Gastrocnemius medialis (tissue), 4 donors: ENCODE results near the gene MFAP4. TPM values are rescaled to one million over a fixed set of nuclear protein-coding genes. Genes with fewer than 3 reads are reported as not detected.

Source experiments
- ATAC-seq, 2 donors: fragments of 150-250 bp; one replicate each; pipeline ENCODE4 v1.9.1; 2016
- DNase-seq, 2 donors: peaks; one replicate each; pipeline ENCODE4 v3.0.0-alpha.2; 2019
- H3K27ac ChIP-seq, 4 donors: fragments of 200-600 bp; sonication (generic); 1 replicate in 1 of 4; 2 replicates in 3 of 4; pipeline ENCODE4 v1.5.1; 2016 to 2018; ENCODE audit warnings: mild to moderate bottlenecking in 2 of 4, moderate library complexity in 1 of 4
- H3K27me3 ChIP-seq, 3 donors: fragments of 200-600 bp; sonication (generic) in 2 of 3; 1 replicate in 1 of 3; 2 replicates in 2 of 3; pipeline versions ENCODE4 v1.5.1 to v1.6.0; 2016 to 2019; ENCODE audit warnings: mild to moderate bottlenecking in 1 of 3, moderate library complexity in 1 of 3
- H3K36me3 ChIP-seq, 2 donors: fragments of 200-600 bp; sonication (generic) in 1 of 2; one replicate each; pipeline ENCODE4 v1.5.1; 2017 to 2018
- H3K4me1 ChIP-seq, 2 donors: fragments of 200-600 bp; sonication (generic) in 1 of 2; one replicate each; pipeline ENCODE4 v1.5.1; 2016 to 2017; ENCODE audit warnings: mild to moderate bottlenecking in 2 of 2
- H3K4me3 ChIP-seq, 4 donors: fragments of 200-600 bp; sonication (generic) in 3 of 4; 1 replicate in 1 of 4; 2 replicates in 3 of 4; pipeline ENCODE4 v1.5.1; 2016 to 2019; ENCODE audit warnings: mild to moderate bottlenecking in 2 of 4
- H3K9me3 ChIP-seq, 3 donors: fragments of 200-600 bp; sonication (generic) in 2 of 3; 1 replicate in 1 of 3; 2 replicates in 2 of 3; pipeline ENCODE4 v1.5.1; 2016 to 2019
- POLR2A ChIP-seq, 2 donors: fragments of 450-650 bp; IDR thresholded peaks; one replicate each; pipeline ENCODE4 v1.6.1; 2017; ENCODE audit warnings: antibody characterized with exemption in 2 of 2, mild to moderate bottlenecking in 2 of 2, moderate library complexity in 2 of 2
- in situ Hi-C, 4 donors: fragments of 200-750 bp; cut with MboI; loops; one replicate each; pipeline versions ENCODE4 v1.15.0 to v1.8.0; 2017; ENCODE audit warnings: low sequenced_read_pairs in 4 of 4
- intact Hi-C: fragments of 100-400 bp; cut with DNase I; formaldehyde crosslinking; loops from one replicate; pipeline ENCODE4 v1.15.1; 2023; ENCODE audit warnings: low total_unique reads
- total RNA-seq, 4 donors: library from RNA; depleted of rRNA; stranded (reverse); fragments of >200 nt; gene quantifications; one replicate each; pipeline versions ENCODE4 v1.1.0 to v1.2.3, GENCODE V29; 2016
- TF ChIP-seq, protein P1 (sequence below), 5 experiments: fragments of 450-650 bp in 3 of 5; fragments of 200-600 bp in 2 of 5; sonication (generic) in 2 of 5; IDR thresholded peaks in 4 of 5; conservative IDR thresholded peaks in 1 of 5; 1 replicate in 4 of 5; 2 replicates in 1 of 5; pipeline ENCODE4 v1.5.1; 2016 to 2019; ENCODE audit warnings: antibody characterized with exemption in 5 of 5, mild to moderate bottlenecking in 3 of 5, moderate library complexity in 3 of 5

MFAP4 gene
- total RNA-seq, 4 donors from 2014 or later: 11.0 to 22.7 (median 14.8) TPM

DNA sequence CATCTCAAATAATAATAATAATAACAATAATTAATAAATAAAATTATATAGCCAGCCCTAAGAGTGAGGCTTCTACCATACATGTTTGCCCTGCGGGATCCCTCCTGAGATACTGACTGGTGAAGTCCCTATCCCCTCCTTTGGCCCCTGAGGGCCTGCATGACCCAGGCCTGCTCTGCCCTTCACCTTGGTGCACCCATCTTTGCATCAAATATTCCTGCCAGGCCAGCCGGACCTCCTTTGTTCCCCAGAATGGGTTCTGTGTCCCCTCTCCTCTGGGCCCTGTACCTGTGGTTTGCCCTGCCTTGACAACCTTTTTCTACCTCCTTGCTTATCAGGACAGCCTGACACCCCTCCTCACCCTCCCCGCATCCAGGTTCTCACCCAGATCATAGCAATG lies 22.1 kb upstream of the MFAP4 start:
- Histone ChIP-seq H3K9me3 (no peaks in the 10 kb centered on the region), H3K27me3 (no peaks in the 10 kb centered on the region), H3K27ac (no peak overlapping the region), H3K4me3 (no peak overlapping the region), H3K4me1 (no peaks in the 10 kb centered on the region), H3K36me3 (no peaks in the 10 kb centered on the region)
- intact Hi-C loops: no loop called here
- ATAC-seq (no peak), DNase-seq (no peak)
- in situ Hi-C loops: no loop called here
- no peak for TF ChIP-seq POLR2A (IDR thresholded peaks at IDR 0.05)
- TF ChIP-seq, protein P1, sequence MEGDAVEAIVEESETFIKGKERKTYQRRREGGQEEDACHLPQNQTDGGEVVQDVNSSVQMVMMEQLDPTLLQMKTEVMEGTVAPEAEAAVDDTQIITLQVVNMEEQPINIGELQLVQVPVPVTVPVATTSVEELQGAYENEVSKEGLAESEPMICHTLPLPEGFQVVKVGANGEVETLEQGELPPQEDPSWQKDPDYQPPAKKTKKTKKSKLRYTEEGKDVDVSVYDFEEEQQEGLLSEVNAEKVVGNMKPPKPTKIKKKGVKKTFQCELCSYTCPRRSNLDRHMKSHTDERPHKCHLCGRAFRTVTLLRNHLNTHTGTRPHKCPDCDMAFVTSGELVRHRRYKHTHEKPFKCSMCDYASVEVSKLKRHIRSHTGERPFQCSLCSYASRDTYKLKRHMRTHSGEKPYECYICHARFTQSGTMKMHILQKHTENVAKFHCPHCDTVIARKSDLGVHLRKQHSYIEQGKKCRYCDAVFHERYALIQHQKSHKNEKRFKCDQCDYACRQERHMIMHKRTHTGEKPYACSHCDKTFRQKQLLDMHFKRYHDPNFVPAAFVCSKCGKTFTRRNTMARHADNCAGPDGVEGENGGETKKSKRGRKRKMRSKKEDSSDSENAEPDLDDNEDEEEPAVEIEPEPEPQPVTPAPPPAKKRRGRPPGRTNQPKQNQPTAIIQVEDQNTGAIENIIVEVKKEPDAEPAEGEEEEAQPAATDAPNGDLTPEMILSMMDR (IDR thresholded peaks at IDR 0.05 in 4 of 5, conservative IDR thresholded peaks at IDR 0.05 in 1 of 5): no peak

DNA sequence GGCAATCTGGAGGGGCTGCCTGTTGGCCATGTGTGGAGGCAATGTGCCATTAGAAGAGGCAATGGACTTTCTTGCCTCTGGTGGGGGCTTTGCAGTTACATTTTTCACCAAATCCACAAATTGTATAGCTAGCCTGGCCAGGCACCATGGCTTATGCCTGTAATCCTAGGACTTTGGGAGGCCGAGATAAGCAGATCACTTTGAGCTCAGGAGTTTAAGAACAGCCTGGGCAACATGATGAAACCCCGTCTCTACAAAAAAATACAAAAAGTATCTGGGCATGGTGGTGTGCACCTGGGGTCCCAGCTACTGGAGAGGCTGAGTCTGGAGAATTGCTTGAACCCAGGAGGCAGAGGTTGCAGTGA lies 21.3 kb upstream of the MFAP4 start:
- Histone ChIP-seq H3K27me3 (no peaks in the 10 kb centered on the region), H3K4me3 (no peak overlapping the region), H3K4me1 (no peaks in the 10 kb centered on the region), H3K27ac (no peak overlapping the region), H3K36me3 (no peaks in the 10 kb centered on the region), H3K9me3 (no peaks in the 10 kb centered on the region)
- DNase-seq: no peak
- in situ Hi-C loops: no loop called here
- no peak for ATAC-seq
- intact Hi-C loops: no loop called here
- TF ChIP-seq, protein P1 (IDR thresholded peaks at IDR 0.05 in 4 of 5, conservative IDR thresholded peaks at IDR 0.05 in 1 of 5): no peak
- TF ChIP-seq POLR2A (IDR thresholded peaks at IDR 0.05): no peak

DNA sequence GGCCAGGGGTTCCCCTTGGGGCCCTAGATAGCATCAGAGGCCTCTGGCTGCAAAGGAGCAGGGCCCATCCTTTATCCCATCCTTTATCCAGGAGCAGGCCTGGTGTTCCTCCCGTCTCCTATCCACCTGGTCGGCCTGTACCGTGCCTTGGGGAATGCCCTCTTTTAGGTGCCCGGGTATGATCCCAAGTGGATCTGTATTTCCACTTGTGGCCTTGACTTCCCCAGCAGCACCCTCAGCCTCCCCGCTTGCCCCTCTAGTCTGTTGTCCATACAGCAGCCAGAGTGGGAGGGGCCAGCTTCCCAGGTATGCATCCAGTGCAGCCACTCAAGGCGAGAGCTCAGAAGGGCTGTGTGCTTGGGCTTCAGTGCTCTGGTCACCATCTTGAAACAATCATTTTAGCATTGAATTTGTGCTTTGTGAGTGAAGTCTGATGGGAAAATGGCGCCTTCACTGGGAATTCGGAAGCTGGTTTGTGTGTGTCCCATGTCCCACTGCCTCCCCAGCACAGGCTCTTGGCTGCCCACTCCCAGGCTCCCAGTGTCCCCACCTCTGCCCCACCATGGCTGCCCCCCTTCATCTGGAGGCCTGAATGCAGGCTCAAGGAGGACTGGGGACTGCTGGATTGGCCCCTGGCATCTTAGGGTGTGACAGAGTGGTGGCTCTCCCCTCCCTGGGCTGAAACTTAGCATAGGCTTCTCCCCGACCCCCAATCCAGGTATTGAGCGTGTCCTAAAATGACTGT lies 20.8 kb upstream of the MFAP4 start:
- intact Hi-C loops: no loop called here
- Histone ChIP-seq H3K4me1 (no peaks in the 10 kb centered on the region), H3K9me3 (no peaks in the 10 kb centered on the region), H3K4me3 (no peak overlapping the region), H3K36me3 (no peaks in the 10 kb centered on the region), H3K27me3 (no peaks in the 10 kb centered on the region), H3K27ac (no peak overlapping the region)
- TF ChIP-seq POLR2A (IDR thresholded peaks at IDR 0.05): no peak
- TF ChIP-seq, protein P1 (IDR thresholded peaks at IDR 0.05 in 4 of 5, conservative IDR thresholded peaks at IDR 0.05 in 1 of 5): no peak
- DNase-seq: no peak
- ATAC-seq: no peak
- in situ Hi-C loops: no loop called here

DNA sequence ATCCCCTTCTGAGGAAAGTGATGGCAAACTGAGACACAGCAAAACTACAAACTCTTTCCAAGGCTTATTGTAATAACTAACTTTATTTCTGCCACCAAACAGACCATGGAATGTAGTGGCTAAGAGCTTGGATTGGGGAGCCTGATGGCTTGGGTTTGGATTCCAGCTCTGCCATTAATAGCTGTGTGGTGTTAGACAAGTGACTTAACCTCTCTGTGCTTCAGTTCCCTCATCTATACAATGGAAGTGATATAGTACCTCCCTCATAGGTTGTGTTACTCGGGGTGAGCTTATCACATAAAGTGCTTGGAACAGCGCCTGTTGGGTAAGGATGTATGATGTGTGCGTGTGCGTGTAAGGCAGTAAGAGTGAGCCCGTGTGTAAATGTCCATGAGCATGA lies 18.1 kb upstream of the MFAP4 start:
- no peak overlapping the region for H3K27ac ChIP-seq
- no peaks in the 10 kb centered on the region for H3K36me3 ChIP-seq
- ATAC-seq: no peak
- no peak for TF ChIP-seq POLR2A (IDR thresholded peaks at IDR 0.05)
- TF ChIP-seq, protein P1 (IDR thresholded peaks at IDR 0.05 in 4 of 5, conservative IDR thresholded peaks at IDR 0.05 in 1 of 5): no peak
- no peak overlapping the region for H3K4me3 ChIP-seq
- H3K27me3 ChIP-seq: no peaks in the 10 kb centered on the region
- H3K9me3 ChIP-seq: no peaks in the 10 kb centered on the region
- DNase-seq: no peak
- in situ Hi-C loops (no loop called here), intact Hi-C loops (no loop called here)
- H3K4me1 ChIP-seq: no peaks in the 10 kb centered on the region

DNA sequence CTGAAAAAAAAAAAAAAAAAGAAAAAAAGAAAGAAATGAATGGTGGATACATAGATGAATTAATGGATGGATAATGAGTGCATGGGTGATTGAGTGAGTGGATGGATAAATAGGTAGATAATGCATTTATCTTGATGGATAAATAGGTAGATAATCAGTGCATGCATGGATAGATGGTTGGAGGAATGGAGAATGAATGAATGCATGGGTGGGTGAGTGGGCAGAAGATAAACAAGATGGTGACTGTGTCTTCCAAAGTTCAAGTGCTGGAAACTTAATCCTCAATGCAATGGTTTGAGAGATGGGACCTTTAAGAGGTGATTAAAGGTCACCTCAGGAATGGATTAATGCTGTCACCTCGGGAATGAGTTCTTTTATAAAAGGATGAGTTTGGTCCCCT lies 17.3 kb upstream of the MFAP4 start:
- no peaks in the 10 kb centered on the region for H3K9me3 ChIP-seq
- H3K27me3 ChIP-seq: no peaks in the 10 kb centered on the region
- intact Hi-C loops: no loop called here
- no peak for TF ChIP-seq POLR2A (IDR thresholded peaks at IDR 0.05)
- in situ Hi-C loops: no loop called here
- no peak for ATAC-seq
- H3K4me1 ChIP-seq: no peaks in the 10 kb centered on the region
- H3K36me3 ChIP-seq: no peaks in the 10 kb centered on the region
- no peak overlapping the region for H3K27ac ChIP-seq
- no peak overlapping the region for H3K4me3 ChIP-seq
- DNase-seq: no peak
